Cardiac muscle cell (in vitro differentiated cells and primary cell): ENCODE data around the gene KLHL3. TPM values are rescaled to one million over a fixed set of nuclear protein-coding genes. Genes with fewer than 3 reads are reported as not detected.
A peak's percentile ranks its signal among the peaks of the same experiment; 100 is the strongest.

ENCODE experiments used
- DNase-seq, 2 donors: peaks; one replicate each; pipeline versions ENCODE4 v3.0.0 to v3.0.0-alpha.2; 2010 to 2017; ENCODE audit warnings: low read depth in 1 of 2, low spot score in 1 of 2
- H3K27ac ChIP-seq: fragments of 200-600 bp; sonication (generic); 2 replicates; pipeline ENCODE4 v1.5.1; 2016
- H3K27me3 ChIP-seq: fragments of 200-600 bp; sonication (generic); 2 replicates; pipeline ENCODE4 v1.6.0; 2016; ENCODE audit warnings: control low read depth
- H3K36me3 ChIP-seq: fragments of 200-600 bp; sonication (generic); 2 replicates; pipeline ENCODE4 v1.5.1; 2016; ENCODE audit warnings: control low read depth
- H3K4me1 ChIP-seq: fragments of 200-600 bp; sonication (generic); 2 replicates; pipeline ENCODE4 v1.8.1; 2017; ENCODE audit warnings: low read depth, mild to moderate bottlenecking, mixed run types
- H3K4me3 ChIP-seq: fragments of 200-600 bp; sonication (generic); 2 replicates; pipeline ENCODE4 v1.5.1; 2016; ENCODE audit warnings: mild to moderate bottlenecking
- H3K9me3 ChIP-seq: fragments of 200-600 bp; sonication (generic); 2 replicates; pipeline ENCODE4 v1.5.1; 2017; ENCODE audit warnings: low read depth, mild to moderate bottlenecking, control low read depth
- CTCF ChIP-seq: IDR thresholded peaks from 2 replicates; pipeline ENCODE4 v1.5.1; 2012; ENCODE audit warnings: low read depth, mild to moderate bottlenecking, low read length
- polyA plus RNA-seq: library from polyadenylated mRNA; unstranded; fragments of >200 nt; fragmentation: Nextera tagmentation; extraction: Ambion mirVana; gene quantifications from 2 replicates; pipeline ENCODE4 v1.2.1, GENCODE V29; 2016
- total RNA-seq: library from RNA; depleted of rRNA; stranded (reverse); fragments of >200 nt; gene quantifications from 2 replicates; pipeline ENCODE4 v1.2.3, GENCODE V29; 2016

KLHL3 gene
- total and polyA plus RNA-seq, 2 experiments from 2014 or later = 11.4 to 16.8 TPM

- Histone ChIP-seq H3K27ac (no peak overlapping the region), H3K4me1 (no peaks in the 10 kb centered on the region), H3K27me3 (no peaks in the 10 kb centered on the region), H3K4me3 (no peak overlapping the region), H3K36me3 (no peaks in the 10 kb centered on the region), H3K9me3 (no peaks in the 10 kb centered on the region)
- TF ChIP-seq CTCF = no peak
- DNase-seq = no peak
Measured at GRCh38 chr5:137761566-137761965, 25.7 kb upstream of the KLHL3 start.

GRCh38 chr5:137760719-137761516 is 25.0 kb upstream of the KLHL3 start:
- no peaks in the 10 kb centered on the region for H3K9me3 ChIP-seq
- H3K27ac ChIP-seq = no peak overlapping the region
- peak in 1 of 2 donors; percentile 11 for DNase-seq
- no peaks in the 10 kb centered on the region for H3K4me1 ChIP-seq
- no peaks in the 10 kb centered on the region for H3K27me3 ChIP-seq
- TF ChIP-seq CTCF = no peak
- no peak overlapping the region for H3K4me3 ChIP-seq
- no peaks in the 10 kb centered on the region for H3K36me3 ChIP-seq

GRCh38 chr5:137760294-137760693 is 24.4 kb upstream of the KLHL3 start:
- TF ChIP-seq CTCF = no peak
- no peaks in the 10 kb centered on the region for H3K27me3 ChIP-seq
- no peak overlapping the region for H3K4me3 ChIP-seq
- no peaks in the 10 kb centered on the region for H3K4me1 ChIP-seq
- DNase-seq = no peak
- no peaks in the 10 kb centered on the region for H3K36me3 ChIP-seq
- H3K9me3 ChIP-seq = no peaks in the 10 kb centered on the region
- no peak overlapping the region for H3K27ac ChIP-seq

GRCh38 chr5:137758715-137759306 is 22.9 kb upstream of the KLHL3 start:
- Histone ChIP-seq H3K9me3 (no peaks in the 10 kb centered on the region), H3K4me3 (no peak overlapping the region), H3K36me3 (no peaks in the 10 kb centered on the region), H3K27ac (no peak overlapping the region), H3K27me3 (no peaks in the 10 kb centered on the region), H3K4me1 (no peaks in the 10 kb centered on the region)
- no peak for DNase-seq
- TF ChIP-seq CTCF = no peak

- no peak for TF ChIP-seq CTCF
- Histone ChIP-seq H3K9me3 (no peaks in the 10 kb centered on the region), H3K4me1 (no peaks in the 10 kb centered on the region), H3K4me3 (no peak overlapping the region), H3K27me3 (no peaks in the 10 kb centered on the region), H3K27ac (no peak overlapping the region), H3K36me3 (no peaks in the 10 kb centered on the region)
- no peak for DNase-seq
Measured at GRCh38 chr5:137758121-137758520, 22.2 kb upstream of the KLHL3 start.
